Stimulated activated CD4-positive, alpha-beta T cell treated with anti-CD3 and anti-CD28 coated beads, Interleukin-1b, Interleukin-23, amount 100 ng/mL, for 48 hours (primary cell): ENCODE measurements around the gene RTP4.

Source experiments
- DNase-seq: peaks from one replicate; pipeline ENCODE4 v3.0.0-alpha.2; 2020

The RTP4 gene, protein sequence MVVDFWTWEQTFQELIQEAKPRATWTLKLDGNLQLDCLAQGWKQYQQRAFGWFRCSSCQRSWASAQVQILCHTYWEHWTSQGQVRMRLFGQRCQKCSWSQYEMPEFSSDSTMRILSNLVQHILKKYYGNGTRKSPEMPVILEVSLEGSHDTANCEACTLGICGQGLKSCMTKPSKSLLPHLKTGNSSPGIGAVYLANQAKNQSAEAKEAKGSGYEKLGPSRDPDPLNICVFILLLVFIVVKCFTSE

GRCh38 chr3:187368251-187369088 lies at the start of gene RTP4:
Gene RTP4 (plus strand): TSS chr3:187368385. CDS start chr3:187368442, 57 bp downstream.
- peak; percentile 8 for DNase-seq

DNA sequence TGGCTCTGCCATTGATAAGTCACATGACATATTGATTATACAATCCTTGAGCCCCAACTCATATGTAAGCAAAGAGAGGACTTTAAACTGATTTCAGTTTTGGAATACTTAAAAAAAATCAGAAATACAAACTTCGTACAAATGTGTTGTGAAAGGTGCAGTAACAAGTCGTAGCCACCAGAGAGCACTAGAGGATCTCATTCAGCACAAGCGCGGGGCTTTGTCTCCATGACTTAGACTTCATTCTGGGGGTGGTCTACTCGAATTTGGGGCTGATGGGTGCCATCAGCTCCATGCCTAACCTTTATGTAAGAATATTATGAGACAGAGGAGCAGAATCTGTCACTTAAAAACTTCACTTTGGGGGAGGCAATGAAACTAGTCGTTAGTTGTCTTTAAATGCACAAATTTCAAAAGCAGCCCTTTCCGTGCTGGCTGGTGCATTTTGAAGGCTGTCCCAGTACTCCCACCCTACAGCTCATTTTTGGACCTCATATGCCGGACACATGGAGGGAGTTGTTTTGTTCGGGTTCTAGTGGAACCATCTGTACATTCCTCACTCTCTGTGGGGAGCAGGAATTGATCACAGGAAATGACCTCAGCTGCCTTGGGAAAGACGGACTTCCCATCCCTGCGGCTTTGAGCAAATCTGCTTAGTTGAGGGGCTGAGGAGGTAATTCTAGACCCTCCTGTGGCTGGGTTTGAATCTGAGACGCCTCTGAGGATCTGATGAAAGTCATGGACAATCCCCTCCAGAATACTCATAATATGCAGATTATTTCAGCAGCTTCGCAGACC lies 49.2 kb upstream of the RTP4 start:
- peak; percentile 17 for DNase-seq

DNA sequence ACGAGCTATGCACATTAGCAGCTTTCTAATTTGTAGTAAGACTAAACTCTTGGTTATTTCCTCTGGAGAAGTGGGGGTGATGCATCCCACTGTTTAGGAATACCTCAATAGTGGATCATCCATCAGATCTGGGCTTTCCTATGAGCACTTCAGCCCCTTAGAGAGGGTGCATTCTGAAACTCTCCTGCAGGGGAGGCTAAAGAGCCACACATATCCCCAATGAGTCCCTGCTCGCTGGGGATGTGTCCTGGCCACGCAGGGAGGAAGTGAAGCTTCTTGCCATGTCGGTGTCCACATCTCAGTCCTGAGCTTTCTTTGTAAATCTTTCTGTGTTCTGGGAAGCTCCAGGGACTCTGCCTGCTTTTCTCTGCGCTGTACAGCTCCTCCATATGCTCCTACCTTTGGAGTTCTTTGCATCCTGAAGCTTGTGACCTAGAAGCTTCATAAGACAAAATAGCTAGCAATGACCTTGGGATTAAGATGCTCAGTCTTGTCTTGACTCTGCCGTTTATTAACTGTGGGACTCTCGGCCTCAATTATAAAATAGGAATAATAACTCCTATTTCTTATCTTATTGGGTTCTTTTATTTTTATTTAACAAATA lies 48.4 kb upstream of the RTP4 start:
- peak; percentile 49 for DNase-seq

- DNase-seq = no peak
Observed at GRCh38 chr3:187321766-187322165, 46.4 kb upstream of the RTP4 start.

DNA sequence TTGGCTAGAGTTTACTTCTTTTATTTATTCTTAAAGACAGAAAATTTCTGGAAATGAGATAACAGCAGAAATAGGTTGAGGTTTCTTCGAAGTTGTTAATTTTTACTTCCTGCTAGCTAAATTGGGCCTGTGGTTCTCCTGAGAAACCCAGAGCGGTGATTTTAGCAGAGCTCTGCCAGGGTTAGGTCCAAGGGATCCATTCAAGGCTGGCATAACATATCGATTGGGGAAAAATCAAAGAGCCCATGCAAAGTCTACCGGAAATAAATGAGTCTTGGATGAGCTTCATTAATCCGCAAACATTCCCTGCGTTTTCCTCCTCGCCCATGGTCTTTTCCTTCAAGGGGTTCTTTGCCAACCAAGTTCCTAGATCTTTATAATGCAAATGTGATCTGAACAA lies 45.9 kb upstream of the RTP4 start:
- DNase-seq = no peak

- DNase-seq = no peak
Observed at GRCh38 chr3:187323091-187323490, 45.1 kb upstream of the RTP4 start.

DNA sequence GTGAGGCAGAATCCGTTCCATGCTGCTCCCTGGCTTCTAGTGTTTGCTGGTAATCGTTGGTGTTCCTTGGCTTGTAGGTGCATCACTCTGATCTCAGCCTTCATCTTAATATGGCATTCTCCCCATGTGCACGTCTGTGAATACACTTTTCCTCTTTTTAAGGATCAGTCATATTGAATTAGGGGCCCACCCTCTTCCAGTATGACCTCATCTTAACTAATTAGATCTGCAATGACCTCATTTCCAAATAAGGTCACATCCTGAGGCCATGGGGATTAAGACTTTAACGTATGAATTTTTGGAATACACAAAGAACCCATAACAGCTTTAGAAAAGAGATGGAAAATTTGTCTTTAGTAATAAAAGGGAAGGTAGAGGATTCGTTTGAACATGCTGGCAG lies 42.6 kb upstream of the RTP4 start:
- DNase-seq = no peak

DNA sequence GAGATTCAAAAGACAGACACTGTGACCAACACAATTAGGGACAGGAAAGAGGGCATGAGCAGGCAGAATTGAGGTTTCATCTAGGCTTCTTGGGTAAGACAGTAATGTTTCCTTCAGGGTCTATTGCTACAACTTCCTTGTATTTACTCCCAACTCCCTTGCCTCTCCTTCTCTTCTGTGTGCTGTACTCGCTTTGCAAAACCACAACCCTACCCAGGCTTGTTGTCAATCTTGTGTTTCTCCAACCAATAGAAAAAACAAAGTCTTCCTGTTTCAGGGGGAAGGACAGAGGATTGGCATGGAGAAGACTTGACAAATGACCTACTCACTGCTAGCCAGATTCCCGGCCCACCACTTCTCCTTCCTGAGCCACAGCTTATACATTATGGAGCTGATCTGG lies 40.3 kb upstream of the RTP4 start:
- no peak for DNase-seq

- DNase-seq = no peak
Observed at GRCh38 chr3:187328691-187329090, 39.5 kb upstream of the RTP4 start.

DNA sequence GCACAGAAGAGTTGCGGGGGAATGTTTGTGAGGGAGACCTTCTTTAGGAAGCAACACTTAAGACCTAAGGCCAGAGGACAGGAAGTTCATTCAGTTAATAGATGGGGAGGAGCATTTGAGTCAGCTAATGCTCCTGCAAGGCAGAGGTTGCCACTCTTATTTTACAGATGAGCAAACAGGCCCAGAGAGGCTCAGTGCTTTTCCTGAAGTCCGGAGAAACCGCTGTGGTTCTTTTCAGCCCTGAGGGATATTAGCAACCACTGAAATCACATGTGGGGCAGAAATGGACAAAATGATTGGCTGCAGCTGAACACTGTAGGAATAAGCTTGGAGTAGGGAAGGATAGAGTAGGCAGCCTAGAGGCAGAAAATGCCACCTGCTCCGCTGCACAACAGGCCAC lies 33.3 kb upstream of the RTP4 start:
- no peak for DNase-seq

GRCh38 chr3:187336322-187336721 lies 31.9 kb upstream of the RTP4 start:
- no peak for DNase-seq

- DNase-seq = no peak
Observed at GRCh38 chr3:187340578-187340977, 27.6 kb upstream of the RTP4 start.

- no peak for DNase-seq
Observed at GRCh38 chr3:187342255-187342654, 25.9 kb upstream of the RTP4 start.

DNA sequence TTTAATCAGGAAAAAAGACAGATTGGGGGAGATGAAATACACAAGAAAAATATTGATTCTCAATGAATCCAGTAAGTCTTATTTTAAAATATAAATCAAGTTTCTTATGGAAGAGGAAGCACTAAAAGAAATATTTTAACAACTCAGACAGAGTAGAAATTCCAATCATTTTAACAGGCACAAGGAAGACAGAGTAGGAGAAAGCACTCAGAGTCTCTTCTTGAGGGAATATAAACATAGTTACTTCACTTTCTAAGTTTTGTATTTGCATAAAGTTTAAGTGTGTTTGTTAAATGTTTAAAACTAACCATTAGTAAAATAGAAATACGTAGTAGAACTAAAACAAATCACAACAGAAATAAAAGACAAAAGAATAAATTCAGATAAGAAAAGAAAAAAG lies 24.5 kb upstream of the RTP4 start:
- no peak for DNase-seq

DNA sequence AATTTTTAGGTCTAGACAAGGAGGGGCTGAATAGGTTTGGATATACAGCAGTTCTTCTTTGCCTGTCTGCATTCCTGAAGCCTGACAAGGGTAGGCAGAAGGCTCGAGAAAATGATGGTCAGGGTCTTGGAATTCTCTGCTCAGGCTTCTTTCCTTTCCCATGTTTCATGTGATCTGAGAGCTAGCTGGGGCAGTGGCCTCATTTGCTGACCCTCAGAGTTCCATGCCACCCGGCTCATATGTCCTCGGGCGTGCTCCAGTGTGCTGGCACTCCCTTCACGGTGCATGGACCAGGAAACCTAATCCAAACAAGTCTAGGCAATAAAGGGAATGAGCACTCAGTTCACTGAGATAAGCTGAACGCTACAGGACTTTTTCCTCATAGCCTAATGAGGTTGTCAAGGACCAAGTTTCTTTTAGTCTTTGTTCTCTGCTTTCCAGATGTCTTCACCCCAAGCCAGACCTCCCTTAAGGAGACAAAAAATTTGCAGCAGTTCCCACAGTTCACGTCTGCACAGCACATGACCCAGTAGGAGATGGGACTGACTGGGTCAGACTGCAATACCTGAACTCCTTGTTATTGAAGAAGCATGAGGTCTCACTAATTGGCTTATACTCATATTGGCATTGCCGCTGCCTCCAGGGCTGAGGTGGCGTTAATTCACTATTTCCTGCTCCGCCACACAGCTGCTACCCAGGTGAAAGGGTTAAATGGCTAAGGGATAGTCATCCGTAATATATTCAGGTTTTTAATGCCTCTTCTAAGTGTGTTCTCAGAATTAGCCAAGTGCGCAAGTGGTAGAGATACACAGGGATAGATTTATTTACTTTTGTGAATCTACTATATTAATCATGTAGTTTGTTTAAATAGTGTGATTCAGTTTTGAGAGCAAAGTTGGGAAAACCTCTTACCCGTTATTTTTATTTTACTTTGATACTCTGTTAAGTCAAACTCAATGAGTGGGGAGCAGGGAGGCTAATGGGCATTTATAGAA lies 15.3 kb upstream of the RTP4 start:
- DNase-seq = no peak

DNA sequence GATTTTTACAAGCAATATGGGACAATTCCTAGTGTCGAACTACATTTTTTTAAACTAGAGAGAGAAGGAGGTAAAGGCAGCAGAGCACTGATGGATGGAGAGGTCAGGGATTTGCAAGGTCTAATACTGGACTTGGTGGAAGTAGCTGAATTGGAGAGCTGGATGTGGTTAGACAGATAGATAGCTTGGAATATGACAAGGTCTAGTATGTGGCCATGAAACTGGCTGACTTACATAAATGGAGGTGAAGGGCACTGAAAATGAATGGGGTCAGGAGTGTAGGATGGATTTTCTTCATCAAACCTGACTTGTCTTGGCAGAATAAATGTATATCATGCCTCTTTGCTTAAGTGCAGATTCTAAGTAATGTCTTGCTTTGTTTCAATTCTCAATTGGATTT lies 10.1 kb upstream of the RTP4 start:
- DNase-seq = no peak

GRCh38 chr3:187359798-187360486 lies 8.2 kb upstream of the RTP4 start:
- DNase-seq = no peak

- DNase-seq = no peak
Observed at GRCh38 chr3:187360596-187360995, 7.6 kb upstream of the RTP4 start.

DNA sequence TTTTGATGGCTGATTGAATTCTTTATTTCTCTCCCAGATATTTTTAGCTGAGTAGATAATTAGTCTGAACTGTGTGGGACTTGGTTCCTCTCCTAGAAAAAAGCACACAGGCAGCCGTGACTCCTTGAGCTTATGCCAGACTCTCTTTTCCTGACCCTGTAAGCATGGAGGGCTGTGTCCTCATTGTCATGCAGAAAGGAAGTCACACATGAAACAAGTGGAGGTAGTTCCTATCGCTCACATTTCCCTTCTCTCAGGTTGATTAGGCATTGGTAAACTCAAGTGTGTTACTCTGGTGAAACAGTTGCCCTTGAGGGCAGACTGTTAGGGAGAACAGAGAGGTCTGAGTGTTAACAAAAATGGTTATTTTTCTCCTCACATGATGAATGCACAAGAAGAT lies 6.3 kb upstream of the RTP4 start:
- DNase-seq = no peak

- no peak for DNase-seq
Observed at GRCh38 chr3:187367561-187368103, 553 bp upstream of the RTP4 start.

DNA sequence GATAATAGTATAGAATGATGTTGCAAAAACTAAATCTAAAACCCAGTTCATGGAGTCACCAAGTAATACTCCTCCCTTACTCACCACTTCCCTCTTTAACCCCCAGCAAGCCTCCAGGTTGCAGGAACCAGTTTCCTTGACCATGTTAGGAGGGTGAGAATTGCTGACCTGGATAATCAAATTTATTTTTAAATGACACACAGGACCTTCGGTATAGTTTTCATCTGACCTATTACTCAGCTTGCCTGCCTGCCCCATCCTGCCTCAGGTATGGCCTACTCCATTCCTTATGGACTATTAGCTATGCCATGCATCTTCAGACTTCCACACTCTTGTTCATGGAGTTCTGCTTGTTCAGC lies 883 bp downstream of the RTP4 start:
- no peak for DNase-seq
